Heart right ventricle (tissue), 16 donors: ENCODE data around the gene POU2F2. TPM values are rescaled to one million over a fixed set of nuclear protein-coding genes. Genes with fewer than 3 reads are reported as not detected.

Source experiments
- ATAC-seq, 8 donors: fragments of 200-7000 bp; cut with Tn5 transposase; one replicate each; pipeline ENCODE4 v1.9.1; 2020; ENCODE audit warnings: mild to moderate bottlenecking in 8 of 8, moderate library complexity in 8 of 8, moderate number of reproducible peaks in 1 of 8
- DNase-seq, 2 donors: peaks; one replicate each; pipeline ENCODE4 v3.0.0-alpha.2; 2020
- H3K27ac ChIP-seq, 10 donors: fragments of 200-600 bp; sonication (generic) in 2 of 10; one replicate each; pipeline versions ENCODE4 v1.5.0 to v1.8.0; 2020 to 2022; ENCODE audit warnings: mild to moderate bottlenecking in 3 of 10
- H3K27me3 ChIP-seq, 7 donors: fragments of 200-600 bp; one replicate each; pipeline ENCODE4 v1.8.0; 2021 to 2022; ENCODE audit warnings: mild to moderate bottlenecking in 2 of 7
- H3K36me3 ChIP-seq, 9 donors: fragments of 200-600 bp; sonication (generic) in 1 of 9; one replicate each; pipeline versions ENCODE4 v1.5.0 to v1.8.0; 2020 to 2022; ENCODE audit warnings: mild to moderate bottlenecking in 2 of 9
- H3K4me1 ChIP-seq, 9 donors: fragments of 200-600 bp; sonication (generic) in 1 of 9; one replicate each; pipeline versions ENCODE4 v1.5.0 to v1.8.0; 2020 to 2022; ENCODE audit warnings: mild to moderate bottlenecking in 4 of 9
- H3K4me3 ChIP-seq, 10 donors: fragments of 200-600 bp; sonication (generic) in 2 of 10; one replicate each; pipeline versions ENCODE4 v1.5.0 to v1.8.0; 2020 to 2022; ENCODE audit warnings: mild to moderate bottlenecking in 7 of 10, moderate library complexity in 2 of 10
- H3K9me3 ChIP-seq, 11 donors: fragments of 200-600 bp in 10 of 11; sonication (generic) in 2 of 11; one replicate each; pipeline versions ENCODE4 v1.5.0 to v1.8.0; 2013 to 2022; ENCODE audit warnings: mild to moderate bottlenecking in 2 of 11, control low read depth in 1 of 11, moderate library complexity in 1 of 11
- CTCF ChIP-seq, 9 donors: fragments of 200-600 bp; sonication (generic) in 2 of 9; IDR thresholded peaks; one replicate each; pipeline versions ENCODE4 v1.5.0 to v1.8.0; 2021 to 2022; ENCODE audit warnings: antibody characterized with exemption in 9 of 9, mild to moderate bottlenecking in 5 of 9, moderate library complexity in 1 of 9
- WGBS, 2 donors: extraction: QIAGEN DNeasy Blood & Tissue Kit; methylation state at CpG; one replicate each; pipeline ENCODE4 v1.1.7; 2013; ENCODE audit warnings: inconsistent platforms in 1 of 2; 5-methylcytosine and 5-hydroxymethylcytosine counted together
- intact Hi-C, 10 donors: fragments of 100-400 bp; cut with DNase I; formaldehyde crosslinking; loops; one replicate each; pipeline versions ENCODE4 v1.11.1 to v1.14.2; 2022
- microRNA-seq, 2 donors: library from miRNA; unstranded; fragments of <30 nt; microRNA quantifications; one replicate each; pipeline ENCODE4 v1.2.0, GENCODE V29; 2021
- polyA plus RNA-seq, 2 donors: library from polyadenylated mRNA; stranded (reverse); fragments of 200-250 nt; gene quantifications; one replicate each; pipeline ENCODE4 v1.2.3, GENCODE V29; 2013
- total RNA-seq, 10 donors: library from RNA; stranded (reverse); fragmentation: NEBNext Ultra II Directional in 3 of 10; extraction: Animal tissue kit (Norgen Biotek cat#: 25700) in 3 of 10; gene quantifications; one replicate each; pipeline versions ENCODE4 v1.2.1 to v1.2.4, GENCODE V29; 2021 to 2023
- donor health status: Arrhythmogenic right ventricular cardiomyopathy.
- donor health status: ischemic (EF 13 %, LVEDD 7.1; RV severe dilation, severe dysfunction).
- donor health status: healthy with polysubstance abuse.
- donor health status: DM: no; HTN: yes; CAD: no.
- donor health status: DM: no; HTN: no; CAD: no.
- donor health status: ischemic (EF 25% LVEDD 6.9; RV normal size, moderate dysfunction).
- donor health status: ischemic (EF 25% LVEDD 5.7; RV mildly dilated, moderate dysfunction).
- donor health status: healthy.
- donor health status: DM: yes; HTN: yes; CAD: no.
- donor health status: Ischemic cardiomyopathy.
- donor health status: ischemic (EF 35%, LVEDD 5.7; RV mildly dilated, moderate dysfunction).
- donor health status: nonischemic (EF 11% LVEDD 7.7; RV severe dilation, severe dysfunction).
- donor health status: DM: yes; HTN: yes; CAD: no.
- donor health status: PGD.
- donor health status: ischemic (EF 29% LVEDD 5.4; RV normal size, mild dysfunction).
- donor health status: nonischemic (EF 23%, LVEDD 6.1; RV moderate dilation, normal function).

POU2F2 gene
- total and polyA plus RNA-seq, 12 donors, result 0.28 to 3.8 (median 0.69) TPM

DNA sequence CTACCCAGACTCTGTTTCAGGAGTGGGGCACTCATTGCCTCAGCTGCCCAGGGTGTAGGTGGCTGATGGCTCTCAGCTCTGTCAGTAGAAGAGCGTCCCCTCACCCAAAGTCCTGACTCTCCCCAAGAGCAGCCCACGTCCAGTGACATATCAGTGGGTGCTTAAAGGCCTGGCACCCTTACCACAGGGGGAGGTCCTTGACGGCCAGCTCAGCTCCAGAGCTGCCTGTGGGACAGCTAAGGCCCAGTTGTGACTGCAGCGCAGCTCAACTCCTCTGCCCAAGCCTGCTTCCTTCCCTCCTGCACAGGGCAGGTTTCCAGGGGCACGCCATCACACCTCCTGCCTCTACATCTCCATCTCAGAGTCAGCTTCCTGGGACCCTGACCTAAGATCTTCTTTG is 94.6 kb downstream of the POU2F2 start:
- no peak for TF ChIP-seq CTCF (IDR thresholded peaks at IDR 0.05)
- no peak overlapping the region for H3K4me3 ChIP-seq
- ATAC-seq, result peak; percentile 21 to 77 (median 44)
- intact Hi-C loops, result loop anchor here in 3 of 10 donors (5.0 kb wide), 1 partner anchor 40 kb away; no protein-coding TSS in a partner anchor
- H3K4me1 ChIP-seq, result peaks cover 3 to 31% (median 14%) of the 10 kb centered on the region in 9 donors
- H3K27ac ChIP-seq, result peak overlapping the region in 8 of 10 donors; percentile 23 to 90 (median 74)
- no peaks in the 10 kb centered on the region for H3K36me3 ChIP-seq
- H3K27me3 ChIP-seq, result no peaks in the 10 kb centered on the region
- 51 to 55% methylated on average over 4 to 5 of the region's 5 CpGs for WGBS, 2 donors
- DNase-seq, result peak in 1 of 2 donors; percentile 42
- no peaks in the 10 kb centered on the region for H3K9me3 ChIP-seq

Small RNAs within 50 kb of the gene (microRNA-seq; reads per million reads assigned to microRNA genes)
- gene MIR4323, result 0 reads per million in 2 donors

Other genes starting within 250 kb of the POU2F2 start
- 10 to 100 TPM; 20.2 to 57.7 (median 25.9) TPM for gene ARHGEF1, start 249.3 kb downstream of the POU2F2 start, total RNA-seq
- 100 to 1,000 TPM in 1 of 2 donors, 10 to 100 TPM in 1; 33.4 to 143 TPM for gene ARHGEF1, start 249.3 kb downstream of the POU2F2 start, polyA plus RNA-seq
- under 1 TPM in 3 of 10 donors, not detected in 7; 0.12 to 0.17 (median 0.13) TPM for gene ERFL, start 204.0 kb downstream of the POU2F2 start, total RNA-seq
- under 1 TPM; 0.04 to 0.22 TPM for gene ERFL, start 204.0 kb downstream of the POU2F2 start, polyA plus RNA-seq
- 100 to 1,000 TPM in 1 of 10 donors, 10 to 100 TPM in 9; 34.5 to 117 (median 46.9) TPM for gene RABAC1, start 173.1 kb downstream of the POU2F2 start, total RNA-seq
- 100 to 1,000 TPM; 104 to 270 TPM for gene RABAC1, start 173.1 kb downstream of the POU2F2 start, polyA plus RNA-seq
- 100 to 1,000 TPM; 245 to 419 (median 347) TPM for gene ATP1A3, start 138.2 kb downstream of the POU2F2 start, total RNA-seq
- gene ATP1A3, start 138.2 kb downstream of the POU2F2 start, polyA plus RNA-seq, result 10 to 100 TPM; 38.0 to 87.1 TPM
- gene GRIK5, start 62.2 kb downstream of the POU2F2 start, total RNA-seq, result 1 to 10 TPM; 1.2 to 9.3 (median 3.0) TPM
- gene GRIK5, start 62.2 kb downstream of the POU2F2 start, polyA plus RNA-seq, result 1 to 10 TPM in 1 of 2 donors, under 1 TPM in 1; 0.35 to 1.4 TPM
- gene ZNF574, start 56.3 kb downstream of the POU2F2 start, total RNA-seq, result 10 to 100 TPM in 2 of 10 donors, 1 to 10 TPM in 8; 5.0 to 11.1 (median 8.1) TPM
- 1 to 10 TPM; 3.4 to 5.8 TPM for gene ZNF574, start 56.3 kb downstream of the POU2F2 start, polyA plus RNA-seq
- gene DEDD2, start 85.2 kb upstream of the POU2F2 start, total RNA-seq, result 10 to 100 TPM in 9 of 10 donors, 1 to 10 TPM in 1; 9.8 to 20.5 (median 12.2) TPM
- 10 to 100 TPM; 12.9 to 15.2 TPM for gene DEDD2, start 85.2 kb upstream of the POU2F2 start, polyA plus RNA-seq
- gene ZNF526, start 87.9 kb upstream of the POU2F2 start, total RNA-seq, result 1 to 10 TPM; 3.2 to 7.0 (median 5.4) TPM
- 1 to 10 TPM; 3.2 to 3.4 TPM for gene ZNF526, start 87.9 kb upstream of the POU2F2 start, polyA plus RNA-seq
- 10 to 100 TPM; 31.9 to 46.1 (median 36.4) TPM for gene GSK3A, start 110.2 kb upstream of the POU2F2 start, total RNA-seq
- 10 to 100 TPM; 31.2 to 51.0 TPM for gene GSK3A, start 110.2 kb upstream of the POU2F2 start, polyA plus RNA-seq
- 10 to 100 TPM; 29.8 to 40.2 (median 32.9) TPM for gene ERF, start 122.7 kb upstream of the POU2F2 start, total RNA-seq
- 10 to 100 TPM; 31.8 to 49.0 TPM for gene ERF, start 122.7 kb upstream of the POU2F2 start, polyA plus RNA-seq
- gene CIC, start 136.8 kb upstream of the POU2F2 start, total RNA-seq, result 10 to 100 TPM; 27.9 to 42.0 (median 32.0) TPM
- gene CIC, start 136.8 kb upstream of the POU2F2 start, polyA plus RNA-seq, result 10 to 100 TPM; 17.6 to 39.8 TPM
- gene PRR19, start 169.7 kb upstream of the POU2F2 start, total RNA-seq, result under 1 TPM in 4 of 10 donors, not detected in 6; 0.16 to 0.21 (median 0.19) TPM
- gene PRR19, start 169.7 kb upstream of the POU2F2 start, polyA plus RNA-seq, result under 1 TPM in 1 of 2 donors, not detected in 1; 0.16 TPM
- gene PAFAH1B3, start 170.2 kb upstream of the POU2F2 start, total RNA-seq, result 1 to 10 TPM; 1.2 to 5.9 (median 2.6) TPM
- gene PAFAH1B3, start 170.2 kb upstream of the POU2F2 start, polyA plus RNA-seq, result 10 to 100 TPM in 1 of 2 donors, 1 to 10 TPM in 1; 5.0 to 10.4 TPM
- 1 to 10 TPM in 1 of 10 donors, under 1 TPM in 4, not detected in 5; 0.15 to 1.0 (median 0.49) TPM for gene TMEM145, start 180.9 kb upstream of the POU2F2 start, total RNA-seq
- 1 to 10 TPM in 1 of 2 donors, under 1 TPM in 1; 0.32 to 1.0 TPM for gene TMEM145, start 180.9 kb upstream of the POU2F2 start, polyA plus RNA-seq
- gene MEGF8, start 193.2 kb upstream of the POU2F2 start, total RNA-seq, result 10 to 100 TPM; 33.4 to 44.6 (median 40.4) TPM
- gene MEGF8, start 193.2 kb upstream of the POU2F2 start, polyA plus RNA-seq, result 10 to 100 TPM; 10.2 to 16.3 TPM